Stimulated activated naive CD8-positive, alpha-beta T cell treated with anti-CD3 and anti-CD28 coated beads, Interleukin-15, amount 100 ng/mL, for 72 hours (primary cell): ENCODE measurements around the gene CYP24A1.
"Not testable (repeated sequence)": the region's sequence is repeated elsewhere in the genome, so short reads cannot be mapped to it uniquely, and the experiment has no call there.

Experiments used
- ATAC-seq: fragments of 150-1000 bp; cut with Tn5 transposase; 2 replicates; pipeline ENCODE4 v1.10.0; 2021; ENCODE audit warnings: mild to moderate bottlenecking, moderate library complexity
- DNase-seq, 2 donors: peaks; one replicate each; pipeline ENCODE4 v3.0.0; 2021 to 2022
- H3K27ac Mint-ChIP-seq, 2 donors: one replicate each; pipeline ENCODE4 v1.8.0; 2022; ENCODE audit warnings: mild to moderate bottlenecking in 2 of 2, mixed read lengths in 2 of 2, moderate library complexity in 2 of 2
- H3K27me3 Mint-ChIP-seq: one replicate; pipeline ENCODE4 v1.8.0; 2022; ENCODE audit warnings: mixed read lengths
- H3K4me1 Mint-ChIP-seq: one replicate; pipeline ENCODE4 v1.8.0; 2022; ENCODE audit warnings: mild to moderate bottlenecking, mixed read lengths
- H3K4me3 Mint-ChIP-seq, 2 donors: one replicate each; pipeline ENCODE4 v1.8.0; 2022; ENCODE audit warnings: mild to moderate bottlenecking in 2 of 2, mixed read lengths in 2 of 2, moderate library complexity in 1 of 2
- H3K9me3 Mint-ChIP-seq, 2 donors: one replicate each; pipeline ENCODE4 v1.8.0; 2022; ENCODE audit warnings: mixed read lengths in 2 of 2

The CYP24A1 gene

GRCh38 chr20:54126328-54126727 lies 47.5 kb downstream of the CYP24A1 start:
- H3K4me1 Mint-ChIP-seq, H3K4me3 Mint-ChIP-seq, DNase-seq, H3K9me3 Mint-ChIP-seq, H3K27me3 Mint-ChIP-seq, ATAC-seq, H3K27ac Mint-ChIP-seq: not testable (repeated sequence)

- DNase-seq (no peak), ATAC-seq (no peak)
- H3K27me3 Mint-ChIP-seq, result no peaks in the 10 kb centered on the region
- H3K4me1 Mint-ChIP-seq, result peaks cover 4% of the 10 kb centered on the region
- no peak overlapping the region for H3K27ac Mint-ChIP-seq
- no peak overlapping the region for H3K4me3 Mint-ChIP-seq
- H3K9me3 Mint-ChIP-seq, result no peaks in the 10 kb centered on the region
Measured at GRCh38 chr20:54123587-54124180, 50.1 kb downstream of the CYP24A1 start.

GRCh38 chr20:54122681-54123586 lies 50.9 kb downstream of the CYP24A1 start:
- Mint-ChIP-seq H3K27me3 (no peaks in the 10 kb centered on the region), H3K4me1 (peaks cover 4% of the 10 kb centered on the region), H3K4me3 (no peak overlapping the region), H3K9me3 (no peaks in the 10 kb centered on the region), H3K27ac (no peak overlapping the region)
- ATAC-seq (no peak), DNase-seq (no peak)

- ATAC-seq (no peak), DNase-seq (no peak)
- H3K4me1 Mint-ChIP-seq, result peaks cover 4% of the 10 kb centered on the region
- peak overlapping the region in 1 of 2 donors; percentile 74 for H3K27ac Mint-ChIP-seq
- no peaks in the 10 kb centered on the region for H3K27me3 Mint-ChIP-seq
- no peaks in the 10 kb centered on the region for H3K9me3 Mint-ChIP-seq
- H3K4me3 Mint-ChIP-seq, result no peak overlapping the region
Measured at GRCh38 chr20:54122189-54122588, 51.6 kb downstream of the CYP24A1 start.

- no peaks in the 10 kb centered on the region for H3K27me3 Mint-ChIP-seq
- no peaks in the 10 kb centered on the region for H3K9me3 Mint-ChIP-seq
- H3K4me3 Mint-ChIP-seq, result no peak overlapping the region
- no peak overlapping the region for H3K27ac Mint-ChIP-seq
- ATAC-seq (no peak), DNase-seq (no peak)
- H3K4me1 Mint-ChIP-seq, result peaks cover 4% of the 10 kb centered on the region
Measured at GRCh38 chr20:54119744-54120143, 54.0 kb downstream of the CYP24A1 start.

- no peak for DNase-seq
Measured at GRCh38 chr20:54118220-54119001, 55.4 kb downstream of the CYP24A1 start.

GRCh38 chr20:54116550-54117235 lies 57.1 kb downstream of the CYP24A1 start:
- H3K9me3 Mint-ChIP-seq, result no peaks in the 10 kb centered on the region
- H3K27me3 Mint-ChIP-seq, result peaks cover 13% of the 10 kb centered on the region
- H3K27ac Mint-ChIP-seq, result no peak overlapping the region
- no peaks in the 10 kb centered on the region for H3K4me1 Mint-ChIP-seq
- no peak for ATAC-seq
- no peak for DNase-seq
- no peak overlapping the region for H3K4me3 Mint-ChIP-seq

More at GRCh38 chr20:54118220-54119001, 55.4 kb downstream of the CYP24A1 start:
- Mint-ChIP-seq H3K4me3 (no peak overlapping the region), H3K27ac (no peak overlapping the region), H3K9me3 (no peaks in the 10 kb centered on the region), H3K4me1 (peaks cover 4% of the 10 kb centered on the region), H3K27me3 (peaks cover 10% of the 10 kb centered on the region)
- no peak for ATAC-seq

GRCh38 chr20:54115172-54115854 lies 58.5 kb downstream of the CYP24A1 start:
- Mint-ChIP-seq H3K4me1 (no peaks in the 10 kb centered on the region), H3K9me3 (peaks cover 0 to 5% of the 10 kb centered on the region in 2 donors), H3K4me3 (no peak overlapping the region), H3K27ac (no peak overlapping the region), H3K27me3 (peaks cover 13% of the 10 kb centered on the region)
- ATAC-seq (no peak), DNase-seq (no peak)

GRCh38 chr20:54114109-54114508 lies 59.7 kb downstream of the CYP24A1 start:
- DNase-seq (no peak), ATAC-seq (no peak)
- H3K4me1 Mint-ChIP-seq, result no peaks in the 10 kb centered on the region
- H3K27me3 Mint-ChIP-seq, result peaks cover 13% of the 10 kb centered on the region
- no peak overlapping the region for H3K4me3 Mint-ChIP-seq
- peaks cover 0 to 5% of the 10 kb centered on the region in 2 donors for H3K9me3 Mint-ChIP-seq
- no peak overlapping the region for H3K27ac Mint-ChIP-seq

- ATAC-seq, result no peak
- H3K27ac Mint-ChIP-seq, result peak overlapping the region in 1 of 2 donors; percentile 49
- H3K4me3 Mint-ChIP-seq, result no peak overlapping the region
- DNase-seq, result no peak
- H3K27me3 Mint-ChIP-seq, result peaks cover 13% of the 10 kb centered on the region
- H3K4me1 Mint-ChIP-seq, result no peaks in the 10 kb centered on the region
- peaks cover 0 to 5% of the 10 kb centered on the region in 2 donors for H3K9me3 Mint-ChIP-seq
Measured at GRCh38 chr20:54113566-54113965, 60.2 kb downstream of the CYP24A1 start.

- peaks cover 0 to 5% of the 10 kb centered on the region in 2 donors for H3K9me3 Mint-ChIP-seq
- H3K4me1 Mint-ChIP-seq, result no peaks in the 10 kb centered on the region
- ATAC-seq (no peak), DNase-seq (no peak)
- no peak overlapping the region for H3K27ac Mint-ChIP-seq
- peaks cover 18% of the 10 kb centered on the region for H3K27me3 Mint-ChIP-seq
- no peak overlapping the region for H3K4me3 Mint-ChIP-seq
Measured at GRCh38 chr20:54112221-54112884, 61.4 kb downstream of the CYP24A1 start.

- H3K4me3 Mint-ChIP-seq, result no peak overlapping the region
- peaks cover 18% of the 10 kb centered on the region for H3K27me3 Mint-ChIP-seq
- H3K27ac Mint-ChIP-seq, result no peak overlapping the region
- no peaks in the 10 kb centered on the region for H3K4me1 Mint-ChIP-seq
- DNase-seq (no peak), ATAC-seq (no peak)
- peaks cover 0 to 5% of the 10 kb centered on the region in 2 donors for H3K9me3 Mint-ChIP-seq
Measured at GRCh38 chr20:54111460-54111859, 62.3 kb downstream of the CYP24A1 start.

GRCh38 chr20:54110457-54110856 lies 63.3 kb downstream of the CYP24A1 start:
- no peak for DNase-seq
- H3K4me1 Mint-ChIP-seq, result no peaks in the 10 kb centered on the region
- ATAC-seq, result no peak
- H3K27me3 Mint-ChIP-seq, result peaks cover 18% of the 10 kb centered on the region
- no peak overlapping the region for H3K27ac Mint-ChIP-seq
- H3K4me3 Mint-ChIP-seq, result no peak overlapping the region
- H3K9me3 Mint-ChIP-seq, result peaks cover 0 to 5% of the 10 kb centered on the region in 2 donors

- ATAC-seq (no peak), DNase-seq (no peak)
- H3K27ac Mint-ChIP-seq, result no peak overlapping the region
- no peaks in the 10 kb centered on the region for H3K4me1 Mint-ChIP-seq
- H3K27me3 Mint-ChIP-seq, result peaks cover 18% of the 10 kb centered on the region
- peaks cover 0 to 5% of the 10 kb centered on the region in 2 donors for H3K9me3 Mint-ChIP-seq
- no peak overlapping the region for H3K4me3 Mint-ChIP-seq
Measured at GRCh38 chr20:54110041-54110440, 63.7 kb downstream of the CYP24A1 start.
